ENCODE results near the gene CAPN3. TPM values are rescaled to one million over a fixed set of nuclear protein-coding genes. Genes with fewer than 3 reads are reported as not detected.

The CAPN3 gene
- total RNA-seq, 1 experiment from 2014 or later: 0.06 TPM

GRCh38 chr15:42453826-42454225 is 94.5 kb downstream of the CAPN3 start:
- DNase-seq (ENCODE audit: low read depth): no peak

GRCh38 chr15:42456531-42456930 is 97.2 kb downstream of the CAPN3 start:
- DNase-seq (ENCODE audit: low read depth): no peak

GRCh38 chr15:42456971-42457370 is 97.7 kb downstream of the CAPN3 start:
- DNase-seq (ENCODE audit: low read depth): peak; percentile 9

GRCh38 chr15:42457445-42458442 is 98.4 kb downstream of the CAPN3 start:
- DNase-seq (ENCODE audit: low read depth): peak; percentile 76

- DNase-seq (ENCODE audit: low read depth): no peak
These were observed 102.0 kb downstream of the CAPN3 start for GRCh38 chr15:42461261-42461660.

Other genes with a start within 250 kb of the CAPN3 start
- gene PLA2G4F, start 202.9 kb upstream of the CAPN3 start, total RNA-seq (2014; rRNA removed; shearing (Covaris generic)): not detected in 2 replicates
- gene VPS39, start 151.2 kb upstream of the CAPN3 start, total RNA-seq (2014; rRNA removed; shearing (Covaris generic)): 9.9 and 13.1 TPM in 2 replicates
- 4.8 and 5.8 TPM in 2 replicates for gene GANC, start 86.3 kb upstream of the CAPN3 start, total RNA-seq (2014; rRNA removed; shearing (Covaris generic))
- 61.5 and 68.6 TPM in 2 replicates for gene TMEM87A, start 86.1 kb upstream of the CAPN3 start, total RNA-seq (2014; rRNA removed; shearing (Covaris generic))
- gene ZNF106, start 131.6 kb downstream of the CAPN3 start, total RNA-seq (2014; rRNA removed; shearing (Covaris generic)): 26.5 and 29.4 TPM in 2 replicates
- 59.8 and 63.4 TPM in 2 replicates for gene SNAP23, start 136.1 kb downstream of the CAPN3 start, total RNA-seq (2014; rRNA removed; shearing (Covaris generic))
- 12.1 and 13.3 TPM in 2 replicates for gene LRRC57, start 189.3 kb downstream of the CAPN3 start, total RNA-seq (2014; rRNA removed; shearing (Covaris generic))
- 55.5 and 69.5 TPM in 2 replicates for gene HAUS2, start 189.3 kb downstream of the CAPN3 start, total RNA-seq (2014; rRNA removed; shearing (Covaris generic))
- gene STARD9, start 216.1 kb downstream of the CAPN3 start, total RNA-seq (2014; rRNA removed; shearing (Covaris generic)): 0.80 and 1.2 TPM in 2 replicates